Endothelial cell of umbilical vein (primary cell): ENCODE results near the gene AKAP8L. TPM values are rescaled to one million over a fixed set of nuclear protein-coding genes. Genes with fewer than 3 reads are reported as not detected.

Experiments used
- BruUV-seq: library from RNA; stranded (reverse); fragments of 400-500 nt; replicated peaks from 2 replicates; lab custom pipeline; 2021; lab: Mats Ljungman, UMichigan
- CTCF ChIA-PET: fragments of 300-600, 350-600 bp; sonication (Branson Sonifier 250); formaldehyde crosslinking; loops from one replicate; lab custom pipeline; 2021; ENCODE audit warnings: antibody characterized with exemption, inconsistent platforms; lab: Charles Lee
- POLR2A ChIA-PET: fragments of 300-600, 350-600 bp; sonication (Branson Sonifier 250); formaldehyde crosslinking; loops from one replicate; lab custom pipeline; 2021; ENCODE audit warnings: antibody characterized with exemption, inconsistent platforms; lab: Charles Lee
- DNase-seq: peaks from one replicate; pipeline ENCODE4 v3.0.0-alpha.2; 2011; ENCODE audit warnings: low read depth, low spot score
- FAIRE-seq: peaks from 2 replicates; lab custom pipeline; 2011; peaks lifted over from hg19 to GRCh38; lab: Jason Lieb, UNC
- H2AFZ ChIP-seq: 2 replicates; pipeline ENCODE4 v1.6.0; 2012; ENCODE audit warnings: low read depth, low read length, control low read depth, inconsistent platforms
- H3K27ac ChIP-seq: 2 replicates; pipeline ENCODE4 v1.5.1; 2011; ENCODE audit warnings: low read depth, mild to moderate bottlenecking, control low read depth, low read length, moderate library complexity; ENCODE audit not compliant: insufficient read depth
- H3K27me3 ChIP-seq, 2 experiments: 2 replicates each; pipeline versions ENCODE4 v1.6.0 to v1.6.1; 2011; ENCODE audit warnings: low read length in 2 of 2, mixed read lengths in 1 of 2; ENCODE audit not compliant: control insufficient read depth in 2 of 2, insufficient read depth in 2 of 2
- H3K36me3 ChIP-seq, 2 experiments: 2 replicates in 1 of 2; 3 replicates in 1 of 2; pipeline ENCODE4 v1.5.1; 2011; ENCODE audit warnings: low read length in 2 of 2, mild to moderate bottlenecking in 1 of 2, moderate library complexity in 1 of 2; ENCODE audit not compliant: control insufficient read depth in 2 of 2, insufficient read depth in 2 of 2; ENCODE audit errors: extremely low read depth in 1 of 2
- H3K4me1 ChIP-seq: 3 replicates; pipeline ENCODE4 v1.5.1; 2011; ENCODE audit warnings: mild to moderate bottlenecking, low read length; ENCODE audit not compliant: control insufficient read depth, insufficient read depth; ENCODE audit errors: extremely low read depth
- H3K4me2 ChIP-seq: 2 replicates; pipeline ENCODE4 v1.6.1; 2011; ENCODE audit warnings: low read length, control low read depth, mixed read lengths; ENCODE audit not compliant: insufficient read depth
- H3K4me3 ChIP-seq, 3 experiments: fragments of 200-600 bp in 1 of 3; sonication (generic), shearing (Covaris generic) in 1 of 3; replicated peaks in 1 of 3; 2 replicates each; pipeline ENCODE4 v1.5.1; 2011 to 2016; ENCODE audit warnings: control low read depth in 3 of 3, low read length in 3 of 3, mild to moderate bottlenecking in 2 of 3, inconsistent platforms in 1 of 3, low read depth in 1 of 3, moderate library complexity in 1 of 3; ENCODE audit not compliant: insufficient read depth in 1 of 3
- H3K79me2 ChIP-seq: 2 replicates; pipeline ENCODE4 v1.6.0; 2012; ENCODE audit warnings: low read length, inconsistent platforms; ENCODE audit not compliant: control insufficient read depth, insufficient read depth
- H3K9ac ChIP-seq: replicated peaks from 2 replicates; pipeline ENCODE3; 2011; ENCODE audit warnings: low read length, control low read depth; ENCODE audit not compliant: insufficient read depth; ENCODE audit errors: extremely low read depth
- H3K9me1 ChIP-seq: replicated peaks from 3 replicates; pipeline ENCODE4 v1.6.0; 2011; ENCODE audit warnings: mild to moderate bottlenecking, low read length; ENCODE audit not compliant: control insufficient read depth, insufficient read depth; ENCODE audit errors: extremely low read depth
- H3K9me3 ChIP-seq: replicated peaks from 2 replicates; pipeline ENCODE4 v1.5.1; 2012; ENCODE audit warnings: low read length, inconsistent platforms; ENCODE audit not compliant: control insufficient read depth, insufficient read depth
- H4K20me1 ChIP-seq: replicated peaks from 2 replicates; pipeline ENCODE3; 2011; ENCODE audit warnings: mild to moderate bottlenecking, low read length; ENCODE audit not compliant: control insufficient read depth, insufficient read depth; ENCODE audit errors: extremely low read depth
- EZH2 ChIP-seq: IDR thresholded peaks from 2 replicates; pipeline ENCODE4 v1.6.1; 2012; ENCODE audit warnings: borderline replicate concordance, low read depth, mild to moderate bottlenecking, moderate library complexity, low read length, inconsistent platforms; ENCODE audit not compliant: severe bottlenecking
- FOS ChIP-seq: IDR thresholded peaks from 2 replicates; pipeline ENCODE4 v1.6.1; 2011; ENCODE audit warnings: mild to moderate bottlenecking, low read length, moderate library complexity, borderline replicate concordance; ENCODE audit not compliant: insufficient read depth
- GATA2 ChIP-seq: IDR thresholded peaks from 2 replicates; pipeline ENCODE4 v1.7.0; 2011; ENCODE audit warnings: low read depth, mild to moderate bottlenecking, moderate library complexity, mixed read lengths, low read length; ENCODE audit not compliant: insufficient read length, insufficient read depth
- JUN ChIP-seq: IDR thresholded peaks from 2 replicates; pipeline ENCODE4 v1.6.1; 2011; ENCODE audit warnings: borderline replicate concordance, low read depth; ENCODE audit not compliant: insufficient read length, insufficient read depth
- MYC ChIP-seq: IDR thresholded peaks from one replicate; pipeline ENCODE4 v1.6.1; 2011; ENCODE audit warnings: mild to moderate bottlenecking, low read depth, low read length
- POLR2A ChIP-seq: IDR thresholded peaks from 2 replicates; pipeline ENCODE4 v1.6.1; 2012; ENCODE audit warnings: low read depth, mild to moderate bottlenecking, control low read depth, low read length
- POLR2AphosphoS5 ChIP-seq: IDR thresholded peaks from 2 replicates; pipeline ENCODE4 v1.6.1; 2012; ENCODE audit warnings: low read depth, mild to moderate bottlenecking, control low read depth, low read length, moderate library complexity; ENCODE audit not compliant: insufficient read depth
- dilution Hi-C: fragments of 300-500 bp; cut with MboI; formaldehyde crosslinking; loops from one replicate; pipeline ENCODE4 v1.15.0; 2019; ENCODE audit warnings: low sequenced_read_pairs; ENCODE audit not compliant: extremely low pct_ligation_motif_present
- intact Hi-C: fragments of 100-400 bp; cut with micrococcal nuclease; formaldehyde crosslinking; loops from one replicate; pipeline ENCODE4 v1.10.0; 2022
- polyA plus RNA-seq, 4 experiments: library from polyadenylated mRNA; depleted of rRNA in 3 of 4; stranded (reverse) in 3 of 4; unstranded in 1 of 4; fragments of >200 nt; gene quantifications; 2 replicates each; pipeline versions ENCODE4 v1.2.1 to v1.2.3, GENCODE V29; 2011 to 2012; ENCODE audit warnings: missing spikeins in 1 of 4
- total RNA-seq: library from RNA; stranded (reverse); gene quantifications from 2 replicates; pipeline ENCODE4 v1.2.3, GENCODE V29; 2021
- TF ChIP-seq, protein P1 (sequence below): IDR thresholded peaks from 2 replicates; pipeline ENCODE4 v1.6.1; 2011; ENCODE audit not compliant: insufficient read depth, insufficient read length
- TF ChIP-seq, protein P2 (sequence below), 2 donors: IDR thresholded peaks; 1 replicate in 1 of 2; 2 replicates in 1 of 2; pipeline ENCODE4 v1.5.1; 2011; ENCODE audit warnings: low read length in 2 of 2, mild to moderate bottlenecking in 2 of 2, moderate library complexity in 2 of 2, control low read depth in 1 of 2, inconsistent platforms in 1 of 2, low read depth in 1 of 2; ENCODE audit not compliant: insufficient read depth in 1 of 2; ENCODE audit errors: extremely low read depth in 1 of 2

The AKAP8L gene
- total and polyA plus RNA-seq, 2 donors (not counting 3 experiments of a cell fraction or from before 2014, with no cell fraction given) = 63.9 to 99.6 TPM

DNA sequence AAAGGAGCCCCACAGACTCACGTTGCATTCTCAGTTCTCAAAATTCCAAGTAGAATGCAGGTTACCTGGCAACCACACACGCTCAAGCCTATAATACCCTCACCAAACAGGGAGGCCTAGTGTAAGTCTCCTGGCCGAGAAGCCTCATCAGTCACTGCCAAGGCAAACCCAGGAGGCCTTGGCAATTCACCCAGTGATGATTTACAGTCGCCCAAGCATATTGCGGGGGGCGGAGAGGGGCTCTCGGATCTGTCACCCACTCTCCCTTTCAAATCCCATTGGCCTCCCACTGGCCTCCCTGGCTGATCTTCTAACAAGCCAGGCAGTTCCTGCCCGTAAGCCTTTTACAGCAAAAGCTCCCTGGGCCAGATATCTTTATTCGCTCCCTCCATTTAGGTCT lies 1.1 kb downstream of the AKAP8L start:
- Histone ChIP-seq H3K9ac (peak overlapping the region; percentile 78), H3K4me2 (peak overlapping the region; percentile 80), H3K36me3 (peaks cover 5 to 7% of the 10 kb centered on the region in 2 experiments), H4K20me1 (no peaks in the 10 kb centered on the region), H3K4me1 (peaks cover 14% of the 10 kb centered on the region), H2AFZ (no peak overlapping the region), H3K9me1 (no peaks in the 10 kb centered on the region), H3K79me2 (peaks cover 58% of the 10 kb centered on the region), H3K27me3 (no peaks in the 10 kb centered on the region), H3K4me3 (peak overlapping the region; percentile 72 to 85 (median 85)), H3K27ac (peak overlapping the region; percentile 62), H3K9me3 (no peaks in the 10 kb centered on the region)
- DNase-seq = peak; percentile 29
- dilution Hi-C loops = no loop called here
- FAIRE-seq = no peak
- intact Hi-C loops = loop anchor here (5.0 kb wide), 2 partner anchors 165 to 310 kb away; partner anchors contain the start of gene SYDE1
- no TSS peak for BruUV-seq
- CTCF ChIA-PET = interaction anchor here (1.4 to 4.9 kb wide), 7 partner anchors 8 to 316 kb away, joined by 4 to 124 read pairs (median 19); partner anchors contain the start of gene AKAP8
- TF ChIP-seq, protein P1, sequence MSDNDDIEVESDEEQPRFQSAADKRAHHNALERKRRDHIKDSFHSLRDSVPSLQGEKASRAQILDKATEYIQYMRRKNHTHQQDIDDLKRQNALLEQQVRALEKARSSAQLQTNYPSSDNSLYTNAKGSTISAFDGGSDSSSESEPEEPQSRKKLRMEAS = no peak
- TF ChIP-seq FOS = no peak
- TF ChIP-seq GATA2 = no peak
- TF ChIP-seq, protein P2, sequence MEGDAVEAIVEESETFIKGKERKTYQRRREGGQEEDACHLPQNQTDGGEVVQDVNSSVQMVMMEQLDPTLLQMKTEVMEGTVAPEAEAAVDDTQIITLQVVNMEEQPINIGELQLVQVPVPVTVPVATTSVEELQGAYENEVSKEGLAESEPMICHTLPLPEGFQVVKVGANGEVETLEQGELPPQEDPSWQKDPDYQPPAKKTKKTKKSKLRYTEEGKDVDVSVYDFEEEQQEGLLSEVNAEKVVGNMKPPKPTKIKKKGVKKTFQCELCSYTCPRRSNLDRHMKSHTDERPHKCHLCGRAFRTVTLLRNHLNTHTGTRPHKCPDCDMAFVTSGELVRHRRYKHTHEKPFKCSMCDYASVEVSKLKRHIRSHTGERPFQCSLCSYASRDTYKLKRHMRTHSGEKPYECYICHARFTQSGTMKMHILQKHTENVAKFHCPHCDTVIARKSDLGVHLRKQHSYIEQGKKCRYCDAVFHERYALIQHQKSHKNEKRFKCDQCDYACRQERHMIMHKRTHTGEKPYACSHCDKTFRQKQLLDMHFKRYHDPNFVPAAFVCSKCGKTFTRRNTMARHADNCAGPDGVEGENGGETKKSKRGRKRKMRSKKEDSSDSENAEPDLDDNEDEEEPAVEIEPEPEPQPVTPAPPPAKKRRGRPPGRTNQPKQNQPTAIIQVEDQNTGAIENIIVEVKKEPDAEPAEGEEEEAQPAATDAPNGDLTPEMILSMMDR (IDR thresholded peaks at IDR 0.05; ENCODE audit: extremely low read depth in 1 of 2, insufficient read depth in 1 of 2, low read depth in 1 of 2, low read length in 2 of 2) = no peak
- no peak for TF ChIP-seq POLR2AphosphoS5
- no peak for TF ChIP-seq MYC
- TF ChIP-seq JUN = no peak
- no peak for TF ChIP-seq POLR2A
- no peak for TF ChIP-seq EZH2
- POLR2A ChIA-PET = interaction anchor here (0.5 to 1.7 kb wide), 2 partner anchors 8 to 137 kb away, joined by 3 to 5 read pairs; no protein-coding TSS in a partner anchor
